ENCODE results near the gene KRTAP12-2.
"Not testable (repeated sequence)": the region's sequence is repeated elsewhere in the genome, so short reads cannot be mapped to it uniquely, and the experiment has no call there.

The KRTAP12-2 gene

DNA sequence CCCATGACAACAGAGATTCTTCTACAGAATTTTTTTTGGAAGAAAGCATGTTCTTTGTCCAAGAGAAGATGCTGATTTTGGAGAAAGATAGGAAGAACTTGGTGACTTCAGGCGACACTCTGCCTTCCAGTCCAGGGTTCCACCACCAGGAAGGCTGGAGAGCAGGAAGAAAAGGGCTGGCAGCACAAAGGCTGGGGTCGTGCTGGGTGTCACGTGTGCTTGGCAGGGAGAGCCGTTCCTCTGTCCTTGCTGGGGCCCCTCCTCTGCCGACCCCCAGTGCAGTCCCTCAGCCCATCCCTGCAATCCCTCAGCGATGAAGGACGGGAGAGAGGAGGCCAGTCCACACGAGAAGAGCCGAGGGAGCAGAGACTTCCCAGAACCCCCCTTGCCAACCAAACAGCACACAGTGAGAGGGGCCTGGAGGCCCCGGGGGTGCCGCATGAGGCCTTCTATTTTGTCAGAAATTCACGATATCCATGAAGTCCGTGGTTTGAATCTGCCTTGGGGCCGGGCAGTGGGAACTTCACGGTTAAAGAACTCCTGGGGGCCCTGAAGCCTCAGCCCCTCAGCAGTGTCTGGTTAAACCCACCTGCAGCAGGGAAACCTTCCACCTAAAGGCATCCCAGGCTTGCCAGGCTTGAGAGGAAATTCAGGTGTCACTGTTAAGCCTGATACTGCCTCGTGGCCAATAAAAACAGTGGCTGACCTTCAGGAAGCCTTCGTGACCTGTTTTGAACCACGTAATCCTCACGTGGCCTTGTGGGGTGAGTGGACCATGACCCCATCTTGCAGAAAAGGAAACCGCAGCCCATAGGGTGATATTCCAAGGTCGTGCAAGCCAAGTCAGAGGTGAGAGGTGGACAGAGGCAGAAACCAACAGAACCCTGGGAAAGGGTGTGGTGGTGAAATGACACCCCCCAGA lies 33.6 kb upstream of the KRTAP12-2 start:
- TF ChIP-seq, protein P1, sequence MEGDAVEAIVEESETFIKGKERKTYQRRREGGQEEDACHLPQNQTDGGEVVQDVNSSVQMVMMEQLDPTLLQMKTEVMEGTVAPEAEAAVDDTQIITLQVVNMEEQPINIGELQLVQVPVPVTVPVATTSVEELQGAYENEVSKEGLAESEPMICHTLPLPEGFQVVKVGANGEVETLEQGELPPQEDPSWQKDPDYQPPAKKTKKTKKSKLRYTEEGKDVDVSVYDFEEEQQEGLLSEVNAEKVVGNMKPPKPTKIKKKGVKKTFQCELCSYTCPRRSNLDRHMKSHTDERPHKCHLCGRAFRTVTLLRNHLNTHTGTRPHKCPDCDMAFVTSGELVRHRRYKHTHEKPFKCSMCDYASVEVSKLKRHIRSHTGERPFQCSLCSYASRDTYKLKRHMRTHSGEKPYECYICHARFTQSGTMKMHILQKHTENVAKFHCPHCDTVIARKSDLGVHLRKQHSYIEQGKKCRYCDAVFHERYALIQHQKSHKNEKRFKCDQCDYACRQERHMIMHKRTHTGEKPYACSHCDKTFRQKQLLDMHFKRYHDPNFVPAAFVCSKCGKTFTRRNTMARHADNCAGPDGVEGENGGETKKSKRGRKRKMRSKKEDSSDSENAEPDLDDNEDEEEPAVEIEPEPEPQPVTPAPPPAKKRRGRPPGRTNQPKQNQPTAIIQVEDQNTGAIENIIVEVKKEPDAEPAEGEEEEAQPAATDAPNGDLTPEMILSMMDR (IDR thresholded peaks at IDR 0.05) = no peak

DNA sequence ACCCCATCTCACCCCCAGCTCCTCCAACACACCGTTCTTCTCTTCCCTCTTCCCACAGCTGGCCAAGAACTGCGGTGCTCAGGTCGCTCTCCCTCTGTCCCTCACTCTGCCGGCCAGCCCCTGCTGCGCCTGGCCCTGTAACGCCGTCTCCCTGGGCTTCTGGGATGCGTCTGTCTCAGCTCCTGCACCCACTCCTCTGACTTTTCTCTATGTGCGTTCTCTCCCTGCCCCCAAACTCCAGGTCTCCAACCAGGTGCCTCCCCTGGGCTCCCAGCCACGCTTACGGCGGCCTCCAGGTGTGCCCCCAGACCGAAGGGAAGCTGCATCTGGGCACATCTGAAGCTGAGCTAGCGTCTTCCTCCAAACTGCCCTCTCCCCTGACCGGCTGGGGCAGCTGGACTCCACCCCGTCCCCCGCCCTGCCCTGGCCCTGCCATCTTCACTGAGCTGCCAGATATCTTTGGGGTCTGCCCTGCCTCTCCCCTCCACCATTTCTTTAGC lies 32.8 kb upstream of the KRTAP12-2 start:
- TF ChIP-seq, protein P1 (IDR thresholded peaks at IDR 0.05) = no peak

DNA sequence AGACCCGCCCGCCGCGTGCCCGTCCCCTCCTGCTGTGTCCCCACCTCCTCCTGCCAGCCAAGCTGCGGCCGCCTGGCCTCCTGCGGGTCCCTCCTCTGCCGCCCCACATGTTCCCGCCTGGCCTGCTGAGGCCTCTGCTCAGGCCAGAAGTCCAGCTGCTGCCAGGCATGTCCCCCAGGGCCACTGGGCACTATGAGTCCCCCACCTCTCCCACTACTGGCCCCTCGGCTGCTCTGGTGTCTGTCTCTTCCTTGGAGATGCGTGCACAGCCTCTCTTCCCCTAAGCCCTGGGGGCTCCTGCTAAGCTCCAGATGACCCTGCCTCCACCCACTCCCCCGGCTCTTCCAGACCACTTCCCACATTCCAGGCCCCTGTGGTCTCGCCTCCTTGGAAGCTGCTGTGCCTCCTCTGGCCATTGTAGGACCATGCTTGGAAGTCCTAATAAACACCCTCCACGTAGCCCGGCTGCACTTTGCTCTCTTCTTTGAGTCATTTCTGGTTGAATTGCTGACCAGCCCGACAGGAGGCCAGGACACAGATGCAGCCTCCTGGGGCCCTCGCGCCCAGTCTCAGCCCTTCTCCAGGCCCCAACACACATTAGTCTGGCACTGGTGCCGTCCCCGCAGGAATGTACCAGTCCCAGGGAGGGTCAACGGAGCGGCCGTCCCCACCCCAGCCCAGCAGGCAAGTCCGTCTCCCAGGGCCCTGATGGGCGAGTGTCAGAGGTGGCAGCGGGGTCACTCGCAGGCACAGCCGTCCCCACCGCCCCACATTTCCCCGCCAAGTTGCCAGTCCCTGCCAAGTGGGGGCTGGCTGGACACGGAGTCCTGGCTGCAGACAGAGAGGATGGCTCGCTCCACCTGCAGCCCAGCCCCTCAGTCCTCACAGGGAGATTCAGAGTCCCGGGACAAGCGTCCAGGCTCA lies 31.3 kb upstream of the KRTAP12-2 start:
- TF ChIP-seq, protein P1 (IDR thresholded peaks at IDR 0.05) = no peak

DNA sequence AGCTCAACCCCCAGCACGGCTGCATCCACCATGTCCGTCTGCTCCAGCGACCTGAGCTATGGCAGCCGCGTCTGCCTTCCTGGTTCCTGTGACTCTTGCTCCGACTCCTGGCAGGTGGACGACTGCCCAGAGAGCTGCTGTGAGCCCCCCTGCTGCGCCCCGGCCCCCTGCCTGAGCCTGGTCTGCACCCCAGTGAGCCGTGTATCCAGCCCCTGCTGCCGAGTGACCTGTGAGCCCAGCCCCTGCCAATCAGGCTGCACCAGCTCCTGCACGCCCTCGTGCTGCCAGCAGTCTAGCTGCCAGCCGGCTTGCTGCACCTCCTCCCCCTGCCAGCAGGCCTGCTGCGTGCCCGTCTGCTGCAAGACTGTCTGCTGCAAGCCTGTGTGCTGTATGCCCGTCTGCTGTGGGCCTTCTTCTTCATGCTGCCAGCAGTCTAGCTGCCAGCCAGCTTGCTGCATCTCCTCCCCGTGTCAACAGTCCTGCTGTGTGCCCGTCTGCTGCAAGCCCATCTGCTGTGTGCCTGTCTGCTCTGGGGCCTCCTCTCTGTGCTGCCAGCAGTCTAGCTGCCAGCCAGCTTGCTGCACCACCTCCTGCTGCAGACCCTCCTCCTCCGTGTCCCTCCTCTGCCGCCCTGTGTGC lies 30.6 kb upstream of the KRTAP12-2 start, which contains the start of gene KRTAP10-12:
TSS of gene KRTAP10-12 (plus strand) at position 1 of the 639 bp plus-strand sequence. CDS start at position 31, 30 bp downstream.
- TF ChIP-seq, protein P1 (IDR thresholded peaks at IDR 0.05) = not testable (repeated sequence)

DNA sequence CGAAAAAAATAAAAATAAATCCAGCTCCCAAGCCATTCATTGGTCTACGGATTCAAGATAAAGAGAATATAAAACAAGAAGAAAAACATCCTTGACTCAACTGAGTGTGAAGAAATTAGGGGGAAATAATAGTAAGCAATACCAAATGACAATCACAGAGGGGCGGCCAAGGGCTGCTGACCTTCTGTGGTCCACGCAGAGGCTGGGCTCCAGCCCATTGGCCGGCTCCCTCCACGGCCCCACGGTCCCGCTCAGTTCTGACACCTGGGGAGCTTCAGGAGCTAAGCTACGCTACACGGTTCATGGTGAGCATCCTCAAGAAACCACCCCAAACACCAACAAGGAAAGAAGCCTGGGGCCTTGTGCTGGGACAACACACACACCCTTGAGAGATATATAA lies 29.8 kb upstream of the KRTAP12-2 start:
- TF ChIP-seq, protein P1 (IDR thresholded peaks at IDR 0.05) = no peak

DNA sequence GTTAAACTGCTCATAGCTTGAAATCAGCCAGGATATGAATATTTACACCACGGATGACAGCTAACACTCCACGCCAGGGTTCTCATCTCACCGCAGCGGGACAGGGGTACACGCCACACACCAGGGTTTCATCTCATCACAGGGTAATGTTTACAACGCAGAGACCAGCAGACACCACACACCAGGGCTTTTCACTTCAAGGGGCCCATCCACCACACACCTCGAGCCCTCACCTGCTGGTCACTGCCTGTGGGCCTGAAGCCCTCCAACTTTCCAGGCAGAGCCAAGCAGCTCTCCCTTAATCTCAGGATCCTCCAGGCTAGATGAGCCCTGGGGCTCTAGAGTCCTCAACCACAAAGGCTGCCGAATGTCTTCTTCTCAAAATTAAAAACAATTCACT lies 28.9 kb upstream of the KRTAP12-2 start:
- TF ChIP-seq, protein P1 (IDR thresholded peaks at IDR 0.05) = no peak

DNA sequence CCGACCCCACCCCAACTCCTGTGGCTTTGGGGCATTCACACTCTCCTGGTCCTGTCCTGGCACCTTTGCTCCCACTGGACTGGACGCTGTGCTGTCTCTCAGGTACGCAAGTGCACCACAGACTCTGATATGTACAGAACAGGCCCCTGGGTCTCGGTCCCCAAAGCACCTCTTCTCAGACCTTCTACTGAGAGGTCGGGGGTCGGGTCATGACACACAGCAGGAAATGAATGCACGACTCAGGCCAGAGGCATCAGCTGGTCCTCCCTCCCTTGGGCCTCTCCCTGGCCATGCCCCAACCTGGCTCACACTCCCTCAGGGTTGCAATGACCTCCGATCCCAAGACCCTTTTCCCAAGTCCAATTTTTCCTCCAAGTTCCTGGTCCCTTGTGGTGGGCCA lies 28.5 kb upstream of the KRTAP12-2 start:
- TF ChIP-seq, protein P1 (IDR thresholded peaks at IDR 0.05) = no peak

Measured in LNCAP (cell line).